Panc1 (cell line): ENCODE data around the gene BLOC1S6.

Source experiments
- CTCF ChIP-seq: fragments of 450-650 bp; IDR thresholded peaks from 2 replicates; pipeline ENCODE4 v1.5.1; 2017; ENCODE audit warnings: mild to moderate bottlenecking
- POLR2AphosphoS5 ChIP-seq: IDR thresholded peaks from 2 replicates; pipeline ENCODE4 v1.6.1; 2012; ENCODE audit warnings: mild to moderate bottlenecking, low read depth, low read length, moderate library complexity
- REST ChIP-seq, 2 experiments: IDR thresholded peaks; 2 replicates each; pipeline ENCODE4 v1.6.1; 2011 to 2012; ENCODE audit warnings: low read depth in 2 of 2, control low read depth in 1 of 2, low read length in 1 of 2, mild to moderate bottlenecking in 1 of 2, moderate library complexity in 1 of 2; ENCODE audit not compliant: insufficient read depth in 1 of 2

- TF ChIP-seq CTCF (no peak), REST (IDR thresholded peaks at IDR 0.05; ENCODE audit: insufficient read depth in 1 of 2, low read depth in 2 of 2, low read length in 1 of 2) (no peak), POLR2AphosphoS5 (no peak)
Measured at GRCh38 chr15:45648521-45649200, 61.5 kb downstream of the BLOC1S6 start.
